Keratinocyte (primary cell): ENCODE measurements around the gene TMEM129. TPM values are rescaled to one million over a fixed set of nuclear protein-coding genes. Genes with fewer than 3 reads are reported as not detected.

Experiments used
- DNase-seq: peaks from one replicate; pipeline ENCODE4 v3.0.0-alpha.2; 2011; ENCODE audit warnings: low read depth, missing footprints, low spot score
- FAIRE-seq: peaks from 2 replicates; lab custom pipeline; 2011; peaks lifted over from hg19 to GRCh38; lab: Jason Lieb, UNC
- H2AFZ ChIP-seq: 2 replicates; pipeline ENCODE4 v1.6.0; 2012; ENCODE audit warnings: low read length, control low read depth, inconsistent platforms; ENCODE audit not compliant: control insufficient read depth
- H3K27ac ChIP-seq: 2 replicates; pipeline ENCODE4 v1.5.1; 2011; ENCODE audit warnings: low read length; ENCODE audit not compliant: control insufficient read depth, insufficient read depth
- H3K27me3 ChIP-seq: 3 replicates; pipeline ENCODE4 v1.6.0; 2011; ENCODE audit warnings: low read length; ENCODE audit not compliant: control insufficient read depth, insufficient read depth; ENCODE audit errors: extremely low read depth
- H3K36me3 ChIP-seq, 2 experiments: 2 replicates in 1 of 2; 3 replicates in 1 of 2; pipeline ENCODE4 v1.5.1; 2011; ENCODE audit warnings: low read length in 2 of 2, mild to moderate bottlenecking in 1 of 2; ENCODE audit not compliant: control insufficient read depth in 2 of 2, insufficient read depth in 2 of 2; ENCODE audit errors: extremely low read depth in 1 of 2
- H3K4me1 ChIP-seq: 3 replicates; pipeline ENCODE4 v1.5.1; 2011; ENCODE audit warnings: low read length; ENCODE audit not compliant: control insufficient read depth, insufficient read depth; ENCODE audit errors: extremely low read depth
- H3K4me2 ChIP-seq: 3 replicates; pipeline ENCODE4 v1.6.0; 2011; ENCODE audit warnings: low read depth, low read length; ENCODE audit not compliant: control insufficient read depth, insufficient read depth; ENCODE audit errors: extremely low read depth
- H3K4me3 ChIP-seq, 3 experiments: fragments of 200-600 bp in 1 of 3; sonication (generic) in 1 of 3; 2 replicates in 2 of 3; 3 replicates in 1 of 3; pipeline ENCODE4 v1.5.1; 2011 to 2016; ENCODE audit warnings: low read length in 3 of 3, mild to moderate bottlenecking in 3 of 3, control low read depth in 2 of 3, inconsistent platforms in 1 of 3, low read depth in 1 of 3, mixed read lengths in 1 of 3, mixed run types in 1 of 3, moderate library complexity in 1 of 3; ENCODE audit not compliant: control insufficient read depth in 2 of 3, insufficient read depth in 2 of 3; ENCODE audit errors: extremely low read depth in 1 of 3
- H3K79me2 ChIP-seq: 2 replicates; pipeline ENCODE4 v1.6.0; 2012; ENCODE audit warnings: low read length; ENCODE audit not compliant: control insufficient read depth, insufficient read depth
- H3K9ac ChIP-seq: 3 replicates; pipeline ENCODE4 v1.6.0; 2011; ENCODE audit warnings: low read length; ENCODE audit not compliant: control insufficient read depth, insufficient read depth; ENCODE audit errors: extremely low read depth
- H3K9me1 ChIP-seq: 3 replicates; pipeline ENCODE4 v1.6.0; 2011; ENCODE audit warnings: low read length; ENCODE audit not compliant: control insufficient read depth, insufficient read depth; ENCODE audit errors: extremely low read depth
- H3K9me3 ChIP-seq: 2 replicates; pipeline ENCODE4 v1.5.1; 2012; ENCODE audit warnings: low read depth, low read length; ENCODE audit not compliant: control insufficient read depth
- H4K20me1 ChIP-seq: 3 replicates; pipeline ENCODE4 v1.6.0; 2011; ENCODE audit warnings: low read length; ENCODE audit not compliant: control insufficient read depth, insufficient read depth; ENCODE audit errors: extremely low read depth
- CTCF ChIP-seq, 3 experiments: IDR thresholded peaks in 1 of 3; conservative IDR thresholded peaks in 1 of 3; optimal IDR thresholded peaks in 1 of 3; 2 replicates in 2 of 3; 3 replicates in 1 of 3; pipeline versions ENCODE3 to v1.5.1; 2011; ENCODE audit warnings: low read length in 3 of 3, mild to moderate bottlenecking in 3 of 3, moderate library complexity in 2 of 3, control low read depth in 1 of 3, inconsistent platforms in 1 of 3; ENCODE audit not compliant: insufficient read depth in 2 of 3; ENCODE audit errors: extremely low read depth in 1 of 3
- EZH2 ChIP-seq: IDR thresholded peaks from one replicate; pipeline ENCODE4 v1.6.1; 2012; ENCODE audit warnings: inconsistent platforms, mild to moderate bottlenecking, low read length, moderate library complexity
- dilution Hi-C: fragments of 300-500 bp; cut with MboI; formaldehyde crosslinking; loops from one replicate; pipeline ENCODE4 v1.7.0; 2020; ENCODE audit warnings: low sequenced_read_pairs; ENCODE audit not compliant: extremely low pct_ligation_motif_present
- polyA plus RNA-seq, 5 experiments: library from polyadenylated mRNA; depleted of rRNA in 3 of 5; stranded (reverse) in 3 of 5; stranded (forward) in 1 of 5; unstranded in 1 of 5; fragments of >200 nt; gene quantifications; 1 replicate in 1 of 5; 2 replicates in 3 of 5; 3 replicates in 1 of 5; pipeline versions ENCODE4 v1.2.1 to v1.2.3, GENCODE V29; 2011 to 2012; ENCODE audit warnings: missing spikeins in 2 of 5, low read depth in 1 of 5, low replicate concordance in 1 of 5

Gene TMEM129
- polyA plus RNA-seq, 1 donor (not counting 4 experiments of a cell fraction or from before 2014, with no cell fraction given) = 11.7 TPM

GRCh38 chr4:1760521-1761071 is 39.5 kb upstream of the TMEM129 start:
- Histone ChIP-seq H3K4me1 (peaks cover 42% of the 10 kb centered on the region), H4K20me1 (no peaks in the 10 kb centered on the region), H3K9ac (no peak overlapping the region), H3K36me3 (no peaks in the 10 kb centered on the region), H3K4me2 (peak overlapping the region; percentile 22), H3K27me3 (no peaks in the 10 kb centered on the region), H3K9me3 (no peaks in the 10 kb centered on the region), H2AFZ (no peak overlapping the region), H3K9me1 (peaks cover 2% of the 10 kb centered on the region), H3K27ac (no peak overlapping the region), H3K79me2 (no peaks in the 10 kb centered on the region), H3K4me3 (no peak overlapping the region)
- FAIRE-seq (no peak), DNase-seq (no peak)
- TF ChIP-seq CTCF (optimal IDR thresholded peaks at IDR 0.05 in 1 of 3, IDR thresholded peaks at IDR 0.05 in 1 of 3, conservative IDR thresholded peaks at IDR 0.05 in 1 of 3; ENCODE audit: extremely low read depth in 1 of 3, insufficient read depth in 2 of 3, low read length in 3 of 3) (no peak), EZH2 (no peak)
- dilution Hi-C loops = no loop called here

- Histone ChIP-seq H3K27me3 (no peaks in the 10 kb centered on the region), H3K27ac (peak overlapping the region; percentile 43), H4K20me1 (no peaks in the 10 kb centered on the region), H3K9ac (peak overlapping the region; percentile 15), H3K9me3 (no peaks in the 10 kb centered on the region), H3K4me3 (no peak overlapping the region), H3K9me1 (peaks cover 2% of the 10 kb centered on the region), H3K36me3 (no peaks in the 10 kb centered on the region), H3K79me2 (no peaks in the 10 kb centered on the region), H2AFZ (peak overlapping the region; percentile 33), H3K4me1 (peaks cover 41% of the 10 kb centered on the region), H3K4me2 (no peak overlapping the region)
- dilution Hi-C loops = no loop called here
- TF ChIP-seq CTCF (optimal IDR thresholded peaks at IDR 0.05 in 1 of 3, IDR thresholded peaks at IDR 0.05 in 1 of 3, conservative IDR thresholded peaks at IDR 0.05 in 1 of 3; ENCODE audit: extremely low read depth in 1 of 3, insufficient read depth in 2 of 3, low read length in 3 of 3) (peak in 2 of 3 experiments; percentile 19 to 29), EZH2 (no peak)
- no peak for FAIRE-seq
- DNase-seq = no peak
Measured at GRCh38 chr4:1759818-1760223, 38.7 kb upstream of the TMEM129 start.
